ENCODE results near the gene FAM117A. TPM values are rescaled to one million over a fixed set of nuclear protein-coding genes. Genes with fewer than 3 reads are reported as not detected.

The FAM117A gene
- total RNA-seq, 1 experiment from 2014 or later = 9.7 TPM

DNA sequence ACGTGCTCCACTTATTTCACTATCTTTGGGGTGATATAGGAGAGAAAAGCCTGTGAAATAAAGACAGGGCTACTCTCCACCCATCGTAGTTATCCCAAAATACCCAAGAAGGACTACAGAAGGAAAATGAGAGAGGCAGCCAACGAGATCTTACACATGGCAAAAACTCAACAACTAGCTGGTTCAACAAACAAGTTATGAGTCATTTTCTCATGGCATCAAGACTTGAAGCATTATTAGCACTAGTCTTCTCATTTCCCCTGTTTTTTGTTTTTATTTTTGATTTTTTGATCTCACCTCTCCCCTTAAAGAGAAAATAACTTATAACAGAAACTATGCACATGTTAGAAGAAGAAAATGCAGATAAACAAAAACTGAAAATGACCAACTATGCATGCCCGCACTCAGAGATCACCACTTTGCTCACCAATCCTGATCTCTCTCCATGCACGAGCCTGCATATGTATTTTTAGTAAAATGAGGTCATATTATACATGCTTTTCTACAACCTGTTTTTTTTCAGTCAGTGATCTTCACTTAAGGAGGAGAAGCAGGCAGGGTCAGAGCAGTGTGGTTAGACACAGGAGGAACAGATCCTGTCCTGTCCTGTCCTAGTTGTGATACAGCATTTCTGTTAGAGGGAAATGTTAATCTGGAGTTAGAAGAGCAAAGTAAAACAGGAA is 22.8 kb downstream of the FAM117A start:
- no peak overlapping the region for H3K9ac ChIP-seq (ENCODE audit: low read length)
- POLR2A ChIA-PET (ENCODE audit: unreplicated experiment) = no interaction called here
- CTCF ChIA-PET = no interaction called here
- no peaks in the 10 kb centered on the region for H4K20me1 ChIP-seq (ENCODE audit: low read length)
- no peak overlapping the region for H3K4me2 ChIP-seq (ENCODE audit: low read length)
- H3K9me3 ChIP-seq (ENCODE audit: low read length) = no peaks in the 10 kb centered on the region
- ATAC-seq (0 out of 2 replicates have a peak, but pooled peaks have one; percentile 24), DNase-seq (no peak)
- no peak overlapping the region for H3K27ac ChIP-seq (ENCODE audit: low read length)
- no peak overlapping the region for H2AFZ ChIP-seq (ENCODE audit: low read length)
- BruUV-seq (replicated peaks) = no TSS peak
- H3K79me2 ChIP-seq (ENCODE audit: low read length) = no peaks in the 10 kb centered on the region
- H3F3A ChIP-seq (ENCODE audit: low read length, unreplicated experiment) = no peaks in the 10 kb centered on the region
- H3K27me3 ChIP-seq (ENCODE audit: low read length) = no peaks in the 10 kb centered on the region
- no peaks in the 10 kb centered on the region for H3K9me2 ChIP-seq (replicated peaks; ENCODE audit: low read length)
- intact Hi-C loops (cut with micrococcal nuclease) = no loop called here
- H3K4me3 ChIP-seq (ENCODE audit: low read length) = no peak overlapping the region
- no peaks in the 10 kb centered on the region for H3K36me3 ChIP-seq (ENCODE audit: low read depth, low read length)
- no peaks in the 10 kb centered on the region for H3K4me1 ChIP-seq (ENCODE audit: insufficient read depth, low read length)
- TF ChIP-seq CTCF (conservative IDR thresholded peaks at IDR 0.05; ENCODE audit: low read depth, low read length) = no peak
- no peak for TF ChIP-seq EZH2phosphoT487 (IDR thresholded peaks at IDR 0.05; ENCODE audit: borderline replicate concordance, low read length)
- no peak for TF ChIP-seq EZH2 (IDR thresholded peaks at IDR 0.05; ENCODE audit: low read length, unreplicated experiment)

GRCh38 chr17:49739641-49740271 is 24.2 kb downstream of the FAM117A start:
- ChIA-PET POLR2A (ENCODE audit: unreplicated experiment) (no interaction called here), CTCF (no interaction called here)
- no peak for DNase-seq

More at GRCh38 chr17:49739641-49740271, 24.2 kb downstream of the FAM117A start:
- H3K27ac ChIP-seq (ENCODE audit: low read length) = no peak overlapping the region
- H3K9ac ChIP-seq (ENCODE audit: low read length) = no peak overlapping the region
- H4K20me1 ChIP-seq (ENCODE audit: low read length) = no peaks in the 10 kb centered on the region
- no peak overlapping the region for H3K4me2 ChIP-seq (ENCODE audit: low read length)
- H3K9me2 ChIP-seq (replicated peaks; ENCODE audit: low read length) = no peaks in the 10 kb centered on the region
- no peaks in the 10 kb centered on the region for H3K36me3 ChIP-seq (ENCODE audit: low read depth, low read length)
- no peak overlapping the region for H3K4me3 ChIP-seq (ENCODE audit: low read length)
- no peak overlapping the region for H2AFZ ChIP-seq (ENCODE audit: low read length)
- no peaks in the 10 kb centered on the region for H3K79me2 ChIP-seq (ENCODE audit: low read length)
- no peaks in the 10 kb centered on the region for H3K4me1 ChIP-seq (ENCODE audit: insufficient read depth, low read length)
- no peak for TF ChIP-seq CTCF (conservative IDR thresholded peaks at IDR 0.05; ENCODE audit: low read depth, low read length)
- no peak for TF ChIP-seq EZH2phosphoT487 (IDR thresholded peaks at IDR 0.05; ENCODE audit: borderline replicate concordance, low read length)
- no peak for TF ChIP-seq EZH2 (IDR thresholded peaks at IDR 0.05; ENCODE audit: low read length, unreplicated experiment)
- BruUV-seq (replicated peaks) = no TSS peak
- no peaks in the 10 kb centered on the region for H3K9me3 ChIP-seq (ENCODE audit: low read length)
- intact Hi-C loops (cut with micrococcal nuclease) = no loop called here
- no peaks in the 10 kb centered on the region for H3F3A ChIP-seq (ENCODE audit: low read length, unreplicated experiment)
- H3K27me3 ChIP-seq (ENCODE audit: low read length) = no peaks in the 10 kb centered on the region
- no peak for ATAC-seq

All from PC-3 (cell line).